HepG2 (cell line): ENCODE measurements around the gene ALG8. TPM values are rescaled to one million over a fixed set of nuclear protein-coding genes. Genes with fewer than 3 reads are reported as not detected.

Experiments
- ARID2 ChIP-seq: sonication (generic); formaldehyde crosslinking; IDR thresholded peaks from 2 replicates; pipeline ENCODE4 v1.8.1; 2022; ENCODE audit warnings: mild to moderate bottlenecking, missing genetic modification reagents, borderline replicate concordance
- ATF7-NPFF ChIP-seq: sonication (generic); formaldehyde crosslinking; IDR thresholded peaks from 2 replicates; pipeline ENCODE4 v1.8.1; 2023; ENCODE audit warnings: mild to moderate bottlenecking, low read depth, missing genetic modification reagents, moderate library complexity
- DNMT3B ChIP-seq: conservative IDR thresholded peaks from 2 replicates; pipeline ENCODE4 v1.6.1; 2016; ENCODE audit warnings: missing biosample characterization, control low read depth
- DPF2 ChIP-seq: sonication (generic); formaldehyde crosslinking; IDR thresholded peaks from 2 replicates; pipeline ENCODE4 v1.4.0; 2020; ENCODE audit warnings: mild to moderate bottlenecking, low read depth, missing genetic modification reagents, borderline replicate concordance
- FIP1L1 ChIP-seq: fragments of 200-400 bp; formaldehyde crosslinking; IDR thresholded peaks from 2 replicates; pipeline ENCODE4 v1.6.1; 2018; ENCODE audit warnings: low read depth, mild to moderate bottlenecking, low read length, moderate library complexity, borderline replicate concordance; ENCODE audit not compliant: insufficient read depth
- FOXA1 ChIP-seq, 2 experiments: fragments of 450-650 bp in 1 of 2; sonication (generic) in 1 of 2; formaldehyde crosslinking in 1 of 2; IDR thresholded peaks; 2 replicates each; pipeline versions ENCODE4 v1.4.0 to v1.6.1; 2016 to 2020; ENCODE audit warnings: missing genetic modification reagents in 1 of 2
- GATA4 ChIP-seq: sonication (generic); IDR thresholded peaks from 2 replicates; pipeline ENCODE4 v1.6.1; 2016; ENCODE audit warnings: antibody characterized with exemption, low read depth, borderline replicate concordance
- GLI4 ChIP-seq: sonication (generic); formaldehyde crosslinking; IDR thresholded peaks from 2 replicates; pipeline ENCODE4 v1.5.1; 2020; ENCODE audit warnings: missing genetic modification reagents, mild to moderate bottlenecking, moderate library complexity, borderline replicate concordance
- KDM4B ChIP-seq: sonication (generic); formaldehyde crosslinking; IDR thresholded peaks from 2 replicates; pipeline ENCODE4 v1.4.0; 2020; ENCODE audit warnings: missing genetic modification reagents
- NFKB2 ChIP-seq: sonication (generic); formaldehyde crosslinking; IDR thresholded peaks from 2 replicates; pipeline ENCODE4 v1.4.0; 2020; ENCODE audit warnings: missing genetic modification reagents, borderline replicate concordance
- NFRKB ChIP-seq: fragments of 450-650 bp; IDR thresholded peaks from 2 replicates; pipeline ENCODE4 v1.6.1; 2017
- SMAD1 ChIP-seq: sonication (generic); formaldehyde crosslinking; IDR thresholded peaks from 2 replicates; pipeline ENCODE4 v1.4.0; 2020; ENCODE audit warnings: missing genetic modification reagents, low read depth, mild to moderate bottlenecking, borderline replicate concordance
- TARDBP ChIP-seq: sonication (generic); formaldehyde crosslinking; IDR thresholded peaks from 2 replicates; pipeline ENCODE4 v1.8.0; 2022; ENCODE audit warnings: mild to moderate bottlenecking, missing genetic modification reagents
- TFDP2 ChIP-seq: sonication (generic); formaldehyde crosslinking; IDR thresholded peaks from 2 replicates; pipeline ENCODE4 v1.4.0; 2020; ENCODE audit warnings: missing genetic modification reagents
- ZBTB20 ChIP-seq: sonication (generic); formaldehyde crosslinking; IDR thresholded peaks from 2 replicates; pipeline ENCODE4 v1.8.1; 2023; ENCODE audit warnings: missing genetic modification reagents, low read depth, mild to moderate bottlenecking, borderline replicate concordance
- ZFP82 ChIP-seq: sonication (generic); formaldehyde crosslinking; IDR thresholded peaks from 2 replicates; pipeline ENCODE4 v1.5.1; 2020; ENCODE audit warnings: mild to moderate bottlenecking, missing genetic modification reagents, borderline replicate concordance
- ZNF235 ChIP-seq: sonication (generic); formaldehyde crosslinking; IDR thresholded peaks from 2 replicates; pipeline ENCODE4 v1.8.1; 2023; ENCODE audit warnings: mild to moderate bottlenecking, missing genetic modification reagents, borderline replicate concordance
- ZNF317 ChIP-seq: sonication (generic); formaldehyde crosslinking; IDR thresholded peaks from 2 replicates; pipeline ENCODE4 v1.5.0; 2020; ENCODE audit warnings: mild to moderate bottlenecking, missing genetic modification reagents
- ZNF382 ChIP-seq: sonication (generic); formaldehyde crosslinking; IDR thresholded peaks from 2 replicates; pipeline ENCODE4 v1.5.0; 2020; ENCODE audit warnings: missing genetic modification reagents, mild to moderate bottlenecking, borderline replicate concordance
- ZNF614 ChIP-seq: IDR thresholded peaks from 2 replicates; pipeline ENCODE4 v1.6.1; 2018; ENCODE audit warnings: missing biosample characterization, missing genetic modification reagents, inconsistent platforms, borderline replicate concordance
- ZSCAN30 ChIP-seq: sonication (generic); formaldehyde crosslinking; IDR thresholded peaks from 2 replicates; pipeline ENCODE4 v1.5.0; 2020; ENCODE audit warnings: mild to moderate bottlenecking, missing genetic modification reagents
- polyA plus RNA-seq, 8 experiments: library from polyadenylated mRNA; depleted of rRNA in 3 of 8; stranded (reverse) in 7 of 8; unstranded in 1 of 8; fragments of >200 nt; fragmentation: Illumina TruSeq in 4 of 8; extraction: Trizol in 4 of 8; gene quantifications; 2 replicates each; pipeline versions ENCODE4 v1.2.1 to v1.2.3, GENCODE V29; 2011 to 2016; ENCODE audit warnings: low read depth in 4 of 8, missing spikeins in 1 of 8, mixed read lengths in 1 of 8; ENCODE audit not compliant: insufficient read depth in 1 of 8
- total RNA-seq, 5 experiments: library from RNA; depleted of rRNA; stranded (reverse); fragments of >200 nt; fragmentation: Illumina TruSeq; extraction: Trizol; gene quantifications; 2 replicates each; pipeline ENCODE4 v1.2.3, GENCODE V29; 2016; ENCODE audit warnings: low read depth in 1 of 5
- TF ChIP-seq, protein P1 (sequence below), 2 experiments: sonication (generic) in 1 of 2; formaldehyde crosslinking in 1 of 2; IDR thresholded peaks; 2 replicates each; pipeline versions ENCODE4 v1.5.1 to v1.6.1; 2011 to 2020; ENCODE audit warnings: borderline replicate concordance in 1 of 2, low read depth in 1 of 2, low read length in 1 of 2, mild to moderate bottlenecking in 1 of 2, missing genetic modification reagents in 1 of 2, moderate library complexity in 1 of 2
- TF ChIP-seq, protein P2 (sequence below): fragments of 450-650 bp; IDR thresholded peaks from 2 replicates; pipeline ENCODE4 v1.6.1; 2017; ENCODE audit warnings: mild to moderate bottlenecking

ALG8 gene
- total and polyA plus RNA-seq, 2 of the 13 experiments (the other 11 are each of a cell fraction or from before 2014, with no cell fraction given): 75.8 to 88.0 TPM

DNA sequence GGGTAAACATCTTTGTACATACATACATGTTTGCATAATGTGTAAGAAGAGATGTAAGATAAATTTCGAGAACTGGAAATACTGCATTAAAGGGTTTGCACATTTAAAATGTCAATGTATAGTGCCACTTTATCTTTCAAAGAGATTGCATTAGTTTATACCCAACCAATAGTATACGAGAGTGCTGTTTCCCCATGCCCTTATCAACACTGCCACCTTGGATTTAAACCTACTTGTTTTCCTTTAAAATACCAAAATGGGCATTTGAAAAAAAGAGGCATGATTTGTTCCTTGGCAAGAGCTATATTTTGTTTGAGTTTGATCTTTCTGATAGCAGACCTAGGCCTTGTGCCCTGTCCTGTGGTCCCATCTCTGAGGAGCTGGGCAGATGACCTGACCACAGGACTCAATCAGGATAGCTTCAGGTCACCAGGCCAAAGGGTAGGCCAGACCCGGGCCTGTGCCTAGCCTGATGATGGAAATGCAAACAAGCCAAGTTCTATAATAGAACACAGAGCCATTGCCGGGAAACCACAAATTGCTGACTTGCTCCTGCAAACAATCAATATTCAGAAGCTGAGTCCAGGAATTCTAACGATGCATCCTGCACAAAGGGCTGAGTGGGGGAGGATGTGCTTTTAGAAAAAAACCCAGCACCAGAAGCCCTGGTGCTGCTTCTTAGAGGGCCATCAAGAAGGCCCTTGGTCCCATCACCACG, 16.9 kb upstream of the ALG8 start (continued):
- TF ChIP-seq NFKB2 (CRISPR knock-in tag): no peak
- peak; percentile 73; the same call in 1 of the 2 replicates for TF ChIP-seq ZBTB20 (CRISPR knock-in tag)
- TF ChIP-seq DPF2: peak; percentile 81
- TF ChIP-seq ZFP82 (CRISPR knock-in tag): no peak
- TF ChIP-seq FOXA1 (IDR thresholded peaks at IDR 0.05): peak; percentile 19; the same call in 1 of the 2 replicates
- peak; percentile 92 for TF ChIP-seq FOXA1 (CRISPR knock-in tag; IDR thresholded peaks at IDR 0.05)
- TF ChIP-seq, protein P1, sequence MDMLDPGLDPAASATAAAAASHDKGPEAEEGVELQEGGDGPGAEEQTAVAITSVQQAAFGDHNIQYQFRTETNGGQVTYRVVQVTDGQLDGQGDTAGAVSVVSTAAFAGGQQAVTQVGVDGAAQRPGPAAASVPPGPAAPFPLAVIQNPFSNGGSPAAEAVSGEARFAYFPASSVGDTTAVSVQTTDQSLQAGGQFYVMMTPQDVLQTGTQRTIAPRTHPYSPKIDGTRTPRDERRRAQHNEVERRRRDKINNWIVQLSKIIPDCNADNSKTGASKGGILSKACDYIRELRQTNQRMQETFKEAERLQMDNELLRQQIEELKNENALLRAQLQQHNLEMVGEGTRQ (IDR thresholded peaks at IDR 0.05; ENCODE audit: low read depth, low read length): no peak
- TF ChIP-seq, protein P1 (CRISPR knock-in tag; IDR thresholded peaks at IDR 0.05; ENCODE audit: borderline replicate concordance): no peak
- peak; percentile 92 for TF ChIP-seq KDM4B (CRISPR knock-in tag)
- TF ChIP-seq ZNF614 (CRISPR knock-in tag): peak; percentile 91
- no peak for TF ChIP-seq ZNF382
- no peak for TF ChIP-seq NFRKB
- TF ChIP-seq TARDBP: peak; percentile 89
- TF ChIP-seq ATF7-NPFF (CRISPR knock-in tag): no peak
- TF ChIP-seq TFDP2 (CRISPR knock-in tag): peak; percentile 39; the same call in 1 of the 2 replicates
- no peak for TF ChIP-seq GLI4 (CRISPR knock-in tag)
- no peak for TF ChIP-seq FIP1L1
- TF ChIP-seq DNMT3B: peak; percentile 70; the same call in 1 of the 2 replicates
- peak; percentile 84 for TF ChIP-seq ZNF317 (CRISPR knock-in tag)
- peak; percentile 68; the same call in 1 of the 2 replicates for TF ChIP-seq GATA4
- TF ChIP-seq, protein P2, sequence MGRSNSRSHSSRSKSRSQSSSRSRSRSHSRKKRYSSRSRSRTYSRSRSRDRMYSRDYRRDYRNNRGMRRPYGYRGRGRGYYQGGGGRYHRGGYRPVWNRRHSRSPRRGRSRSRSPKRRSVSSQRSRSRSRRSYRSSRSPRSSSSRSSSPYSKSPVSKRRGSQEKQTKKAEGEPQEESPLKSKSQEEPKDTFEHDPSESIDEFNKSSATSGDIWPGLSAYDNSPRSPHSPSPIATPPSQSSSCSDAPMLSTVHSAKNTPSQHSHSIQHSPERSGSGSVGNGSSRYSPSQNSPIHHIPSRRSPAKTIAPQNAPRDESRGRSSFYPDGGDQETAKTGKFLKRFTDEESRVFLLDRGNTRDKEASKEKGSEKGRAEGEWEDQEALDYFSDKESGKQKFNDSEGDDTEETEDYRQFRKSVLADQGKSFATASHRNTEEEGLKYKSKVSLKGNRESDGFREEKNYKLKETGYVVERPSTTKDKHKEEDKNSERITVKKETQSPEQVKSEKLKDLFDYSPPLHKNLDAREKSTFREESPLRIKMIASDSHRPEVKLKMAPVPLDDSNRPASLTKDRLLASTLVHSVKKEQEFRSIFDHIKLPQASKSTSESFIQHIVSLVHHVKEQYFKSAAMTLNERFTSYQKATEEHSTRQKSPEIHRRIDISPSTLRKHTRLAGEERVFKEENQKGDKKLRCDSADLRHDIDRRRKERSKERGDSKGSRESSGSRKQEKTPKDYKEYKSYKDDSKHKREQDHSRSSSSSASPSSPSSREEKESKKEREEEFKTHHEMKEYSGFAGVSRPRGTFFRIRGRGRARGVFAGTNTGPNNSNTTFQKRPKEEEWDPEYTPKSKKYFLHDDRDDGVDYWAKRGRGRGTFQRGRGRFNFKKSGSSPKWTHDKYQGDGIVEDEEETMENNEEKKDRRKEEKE: no peak
- TF ChIP-seq ZNF235 (CRISPR knock-in tag): no peak
- no peak for TF ChIP-seq ARID2 (CRISPR knock-in tag)
- TF ChIP-seq SMAD1 (CRISPR knock-in tag): no peak
- TF ChIP-seq ZSCAN30 (CRISPR knock-in tag): no peak
